OCI-LY7 (cell line): ENCODE measurements around the gene MAP1B.

ENCODE experiments used
- CTCF ChIP-seq: fragments of 200-600 bp; sonication (generic); conservative IDR thresholded peaks from 2 replicates; pipeline ENCODE4 v1.5.1; 2014; ENCODE audit warnings: mild to moderate bottlenecking, antibody characterized with exemption, low read length, moderate library complexity, mixed read lengths
- EZH2phosphoT487 ChIP-seq: fragments of 200-600 bp; sonication (generic); IDR thresholded peaks from 2 replicates; pipeline ENCODE4 v1.6.1; 2018; ENCODE audit warnings: low read depth, borderline replicate concordance, mild to moderate bottlenecking, mixed run types, antibody characterized with exemption, low read length, moderate library complexity, mixed read lengths

- no peak for TF ChIP-seq CTCF
- no peak for TF ChIP-seq EZH2phosphoT487
Observed at GRCh38 chr5:72224946-72225463, 117.7 kb downstream of the MAP1B start.
